Psoas muscle (tissue), 8 donors: Measurements from ENCODE around the gene CARD14. TPM values are rescaled to one million over a fixed set of nuclear protein-coding genes. Genes with fewer than 3 reads are reported as not detected.
A peak's percentile ranks its signal among the peaks of the same experiment; 100 is the strongest.
"Not testable (repeated sequence)": the region's sequence is repeated elsewhere in the genome, so short reads cannot be mapped to it uniquely, and the experiment has no call there.

Source experiments
- ATAC-seq, 4 donors: fragments of 200-7000 bp; cut with Tn5 transposase; one replicate each; pipeline ENCODE4 v1.9.1; 2020; ENCODE audit warnings: moderate library complexity in 3 of 4, mild to moderate bottlenecking in 2 of 4
- DNase-seq, 2 donors: peaks; one replicate each; pipeline ENCODE4 v3.0.0-alpha.2; 2020
- H3K27ac ChIP-seq: fragments of 200-600 bp; one replicate; pipeline ENCODE4 v1.8.0; 2022
- H3K27me3 ChIP-seq, 3 donors: fragments of 200-600 bp in 1 of 3; one replicate each; pipeline versions ENCODE4 v1.6.1 to v1.8.0; 2013 to 2022; ENCODE audit warnings: low read length in 2 of 3, mild to moderate bottlenecking in 2 of 3, moderate library complexity in 1 of 3; ENCODE audit not compliant: insufficient read depth in 3 of 3
- H3K36me3 ChIP-seq, 2 donors: fragments of 200-600 bp in 1 of 2; one replicate each; pipeline versions ENCODE4 v1.6.1 to v1.8.0; 2013 to 2022; ENCODE audit warnings: low read depth in 1 of 2, mild to moderate bottlenecking in 1 of 2, moderate library complexity in 1 of 2; ENCODE audit not compliant: insufficient read depth in 1 of 2
- H3K4me1 ChIP-seq: fragments of 200-600 bp; one replicate; pipeline ENCODE4 v1.8.0; 2022
- H3K4me3 ChIP-seq: fragments of 200-600 bp; one replicate; pipeline ENCODE4 v1.8.0; 2022; ENCODE audit warnings: mild to moderate bottlenecking
- H3K9me3 ChIP-seq: fragments of 200-600 bp; one replicate; pipeline ENCODE4 v1.8.0; 2022
- whole genome bisulfite sequencing, 3 donors: extraction: QIAGEN DNeasy Blood & Tissue Kit; methylation state at CpG; one replicate each; pipeline versions ENCODE4 v1.1.6 to v1.1.7; 2013; 5-methylcytosine and 5-hydroxymethylcytosine counted together
- intact Hi-C, 2 donors: fragments of 100-400 bp; cut with DNase I; formaldehyde crosslinking; loops; one replicate each; pipeline versions ENCODE4 v1.11.0 to v1.14.2; 2022
- polyA plus RNA-seq, 3 donors: library from polyadenylated mRNA; stranded (reverse); fragments of 200-250 nt; gene quantifications; one replicate each; pipeline ENCODE4 v1.2.3, GENCODE V29; 2013
- total RNA-seq, 4 donors: library from RNA; stranded (reverse); fragmentation: NEBNext Ultra II Directional in 2 of 4; extraction: Animal tissue kit (Norgen Biotek cat#: 25700) in 2 of 4; gene quantifications; one replicate each; pipeline versions ENCODE4 v1.2.1 to v1.2.4, GENCODE V29; 2021 to 2023
- TF ChIP-seq, protein P1 (sequence below): fragments of 200-600 bp; IDR thresholded peaks from one replicate; pipeline ENCODE4 v1.8.0; 2022; ENCODE audit warnings: antibody characterized with exemption
- donor health status: healthy with polysubstance abuse.
- donor health status: DM: no; HTN: no; CAD: no; lungs with moderate emphysema.
- donor health status: Bipolar disorder and iron deficiency.
- donor health status: healthy.
- donor health status: DM: yes; HTN: yes; CAD: no.
- donor health status: DM: no; HTN: no; CAD: no.
- donor health status: DM: no; HTN: no; CAD: no.
- donor health status: DM: yes; HTN: yes; CAD: no.

The CARD14 gene
- total and polyA plus RNA-seq, 7 donors, result 0.05 to 0.32 (median 0.06) TPM; not detected in 4

DNA sequence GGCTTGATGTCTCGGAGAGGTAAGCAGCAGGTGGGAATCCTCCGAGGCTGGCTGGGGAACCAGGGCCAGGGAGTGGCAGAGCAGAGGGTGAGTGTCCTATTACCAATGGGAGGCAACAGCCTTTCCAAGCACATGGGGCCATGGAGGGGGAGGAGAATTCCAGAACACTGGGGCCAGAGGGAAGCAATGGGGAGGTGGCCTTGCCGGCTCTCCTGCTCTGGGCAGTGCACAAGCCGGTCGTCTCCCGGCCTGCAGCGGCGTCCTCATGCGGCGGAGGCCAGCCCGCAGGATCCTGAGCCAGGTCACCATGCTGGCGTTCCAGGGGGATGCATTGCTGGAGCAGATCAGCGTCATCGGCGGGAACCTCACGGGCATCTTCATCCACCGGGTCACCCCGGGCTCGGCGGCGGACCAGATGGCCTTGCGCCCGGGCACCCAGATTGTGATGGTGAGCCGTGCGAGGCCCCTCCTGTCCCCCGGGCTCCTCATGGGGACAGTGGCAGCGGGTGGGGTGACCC is 28.4 kb downstream of the CARD14 start:
- Histone ChIP-seq H3K27me3 (peaks cover 0 to 4% (median 0%) of the 10 kb centered on the region in 3 donors), H3K27ac (no peak overlapping the region), H3K36me3 (no peaks in the 10 kb centered on the region), H3K9me3 (no peaks in the 10 kb centered on the region), H3K4me3 (no peak overlapping the region), H3K4me1 (peaks cover 5% of the 10 kb centered on the region)
- ATAC-seq, result peak; percentile 49 to 73 (median 71)
- 58 to 60% (median 58%) methylated on average over 27 of the region's 27 CpGs for WGBS, 3 donors
- no peak for DNase-seq
- intact Hi-C loops, result loop anchor here in 1 of 2 donors (5.0 to 10.0 kb wide), 2 partner anchors 54 to 167 kb away; no protein-coding TSS in a partner anchor
- TF ChIP-seq, protein P1, sequence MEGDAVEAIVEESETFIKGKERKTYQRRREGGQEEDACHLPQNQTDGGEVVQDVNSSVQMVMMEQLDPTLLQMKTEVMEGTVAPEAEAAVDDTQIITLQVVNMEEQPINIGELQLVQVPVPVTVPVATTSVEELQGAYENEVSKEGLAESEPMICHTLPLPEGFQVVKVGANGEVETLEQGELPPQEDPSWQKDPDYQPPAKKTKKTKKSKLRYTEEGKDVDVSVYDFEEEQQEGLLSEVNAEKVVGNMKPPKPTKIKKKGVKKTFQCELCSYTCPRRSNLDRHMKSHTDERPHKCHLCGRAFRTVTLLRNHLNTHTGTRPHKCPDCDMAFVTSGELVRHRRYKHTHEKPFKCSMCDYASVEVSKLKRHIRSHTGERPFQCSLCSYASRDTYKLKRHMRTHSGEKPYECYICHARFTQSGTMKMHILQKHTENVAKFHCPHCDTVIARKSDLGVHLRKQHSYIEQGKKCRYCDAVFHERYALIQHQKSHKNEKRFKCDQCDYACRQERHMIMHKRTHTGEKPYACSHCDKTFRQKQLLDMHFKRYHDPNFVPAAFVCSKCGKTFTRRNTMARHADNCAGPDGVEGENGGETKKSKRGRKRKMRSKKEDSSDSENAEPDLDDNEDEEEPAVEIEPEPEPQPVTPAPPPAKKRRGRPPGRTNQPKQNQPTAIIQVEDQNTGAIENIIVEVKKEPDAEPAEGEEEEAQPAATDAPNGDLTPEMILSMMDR, result no peak

DNA sequence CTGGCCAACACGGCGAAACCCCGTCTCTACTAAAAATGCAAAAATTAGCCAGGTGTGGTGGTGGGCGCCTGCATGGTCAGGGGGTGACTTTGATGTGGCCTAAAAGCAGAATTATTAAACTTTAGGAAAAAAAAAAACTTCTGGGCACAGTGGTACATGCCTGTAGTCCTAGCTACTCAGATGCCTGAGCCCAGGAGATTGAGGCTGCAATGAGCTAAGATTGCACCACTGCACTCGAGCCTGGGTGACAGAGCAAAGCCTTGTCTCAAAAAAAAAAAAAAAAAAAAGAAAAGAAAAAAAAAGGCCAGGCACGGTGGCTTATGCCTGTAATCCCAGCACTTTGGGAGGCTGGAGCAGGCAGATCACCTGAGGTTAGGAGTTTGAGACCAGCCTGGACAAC is 29.5 kb downstream of the CARD14 start:
- not testable (repeated sequence) for H3K27ac ChIP-seq, H3K36me3 ChIP-seq, DNase-seq, ATAC-seq, H3K4me3 ChIP-seq, H3K9me3 ChIP-seq, H3K27me3 ChIP-seq, H3K4me1 ChIP-seq
- 58 to 77% (median 67%) methylated on average over 6 of the region's 6 CpGs for WGBS, 3 donors
- intact Hi-C loops, result loop anchor here in 1 of 2 donors (5.0 to 10.0 kb wide), 2 partner anchors 53 to 166 kb away; no protein-coding TSS in a partner anchor

DNA sequence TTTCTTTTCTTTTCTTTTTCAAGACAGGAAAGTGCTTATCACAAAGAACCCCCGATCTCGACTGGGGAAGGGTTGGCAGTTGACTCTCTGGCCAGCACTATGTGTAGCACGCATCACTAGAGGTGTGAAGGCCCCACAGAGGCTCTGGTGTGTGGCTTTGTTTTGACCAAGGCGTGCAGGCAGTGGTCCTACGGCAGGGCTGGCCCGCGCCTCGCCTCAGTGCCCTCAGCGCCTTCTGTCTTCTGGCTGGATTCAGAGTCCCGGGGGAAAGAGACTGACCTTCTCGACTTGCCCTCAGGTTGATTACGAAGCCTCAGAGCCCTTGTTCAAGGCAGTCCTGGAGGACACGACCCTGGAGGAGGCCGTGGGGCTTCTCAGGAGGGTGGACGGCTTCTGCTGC is 31.6 kb downstream of the CARD14 start:
- ATAC-seq (no peak), DNase-seq (no peak)
- H3K36me3 ChIP-seq, result no peaks in the 10 kb centered on the region
- H3K4me3 ChIP-seq, result no peak overlapping the region
- H3K4me1 ChIP-seq, result peaks cover 5% of the 10 kb centered on the region
- H3K9me3 ChIP-seq, result no peaks in the 10 kb centered on the region
- TF ChIP-seq, protein P1, result no peak
- WGBS, 3 donors, result 76 to 86% (median 80%) methylated on average over 15 of the region's 15 CpGs
- no peak overlapping the region for H3K27ac ChIP-seq
- intact Hi-C loops, result no loop called here
- no peaks in the 10 kb centered on the region for H3K27me3 ChIP-seq

DNA sequence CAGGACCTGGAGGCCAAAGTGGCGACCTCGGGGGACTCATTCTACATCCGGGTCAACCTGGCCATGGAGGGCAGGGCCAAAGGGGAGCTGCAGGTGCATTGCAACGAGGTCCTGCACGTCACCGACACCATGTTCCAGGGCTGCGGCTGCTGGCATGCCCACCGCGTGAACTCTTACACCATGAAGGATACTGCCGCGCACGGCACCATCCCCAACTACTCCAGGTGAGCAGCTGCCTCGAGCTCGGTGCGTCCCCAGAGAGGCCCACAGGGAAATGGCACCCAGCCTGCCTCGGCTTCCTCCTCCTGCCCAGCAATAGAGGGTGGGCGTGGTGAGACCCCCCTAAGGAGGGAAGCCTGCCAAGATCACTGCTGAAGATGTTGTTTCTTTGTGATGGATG is 32.4 kb downstream of the CARD14 start:
- intact Hi-C loops, result no loop called here
- Histone ChIP-seq H3K36me3 (no peaks in the 10 kb centered on the region), H3K27ac (no peak overlapping the region), H3K9me3 (no peaks in the 10 kb centered on the region), H3K4me3 (no peak overlapping the region), H3K27me3 (no peaks in the 10 kb centered on the region), H3K4me1 (peaks cover 5% of the 10 kb centered on the region)
- DNase-seq, result no peak
- TF ChIP-seq, protein P1, result no peak
- 84 to 86% (median 85%) methylated on average over 16 to 17 of the region's 17 CpGs for WGBS, 3 donors
- ATAC-seq, result no peak

DNA sequence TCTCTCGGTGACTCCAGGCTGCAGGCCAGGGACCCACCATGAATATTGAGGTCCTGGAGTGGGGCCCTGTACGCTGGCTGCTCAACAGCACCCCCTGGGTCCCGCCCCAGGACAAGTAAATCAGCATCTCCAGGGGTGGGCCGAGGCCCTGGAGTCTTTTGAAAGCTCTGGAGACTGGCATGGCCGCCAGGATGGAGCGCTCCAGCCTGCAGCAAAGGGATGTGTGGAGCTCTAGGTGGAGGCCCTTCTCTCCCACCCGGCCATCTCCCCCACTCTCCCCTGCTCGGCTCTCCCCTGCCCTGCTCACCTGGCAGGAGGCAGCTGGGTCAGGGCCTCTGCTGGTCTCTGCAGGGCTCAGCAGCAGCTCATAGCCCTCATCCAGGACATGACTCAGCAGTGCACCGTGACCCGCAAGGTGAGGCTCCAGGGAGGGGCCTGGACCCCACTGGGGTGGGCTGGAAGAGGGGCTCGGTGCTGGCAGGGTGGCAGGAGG is 33.7 kb downstream of the CARD14 start:
- 78 to 87% (median 81%) methylated on average over 10 to 11 of the region's 11 CpGs for WGBS, 3 donors
- TF ChIP-seq, protein P1, result no peak
- H3K9me3 ChIP-seq, result no peaks in the 10 kb centered on the region
- H3K27ac ChIP-seq, result no peak overlapping the region
- intact Hi-C loops, result no loop called here
- H3K27me3 ChIP-seq, result no peaks in the 10 kb centered on the region
- no peak for DNase-seq
- ATAC-seq, result no peak
- no peaks in the 10 kb centered on the region for H3K4me1 ChIP-seq
- H3K36me3 ChIP-seq, result peaks cover 0 to 4% of the 10 kb centered on the region in 2 donors
- no peak overlapping the region for H3K4me3 ChIP-seq
